Measurements from ENCODE around the gene BICC1.

The BICC1 gene

GRCh38 chr10:58773944-58774343 lies 261.3 kb downstream of the BICC1 start:
- in situ Hi-C loops (cut with MboI; ENCODE audit: low sequenced_read_pairs): no loop called here

GRCh38 chr10:58775960-58776567 lies 263.4 kb downstream of the BICC1 start:
- in situ Hi-C loops (cut with MboI; ENCODE audit: low sequenced_read_pairs): loop anchor here (25.0 kb wide), 1 partner anchor 836 kb away; no protein-coding TSS in a partner anchor

- in situ Hi-C loops (cut with MboI; ENCODE audit: low sequenced_read_pairs): loop anchor here (25.0 kb wide), 1 partner anchor 836 kb away; no protein-coding TSS in a partner anchor
These were observed 264.1 kb downstream of the BICC1 start for GRCh38 chr10:58776568-58777318.

GRCh38 chr10:58778966-58779365 lies 266.3 kb downstream of the BICC1 start:
- in situ Hi-C loops (cut with MboI; ENCODE audit: low sequenced_read_pairs): loop anchor here (25.0 kb wide), 1 partner anchor 833 kb away; no protein-coding TSS in a partner anchor

- in situ Hi-C loops (cut with MboI; ENCODE audit: low sequenced_read_pairs): loop anchor here (25.0 kb wide), 1 partner anchor 833 kb away; no protein-coding TSS in a partner anchor
These were observed 266.9 kb downstream of the BICC1 start for GRCh38 chr10:58779594-58779993.

- in situ Hi-C loops (cut with MboI; ENCODE audit: low sequenced_read_pairs): loop anchor here (25.0 kb wide), 1 partner anchor 832 kb away; no protein-coding TSS in a partner anchor
These were observed 267.8 kb downstream of the BICC1 start for GRCh38 chr10:58780476-58780875.

- in situ Hi-C loops (cut with MboI; ENCODE audit: low sequenced_read_pairs): loop anchor here (25.0 kb wide), 1 partner anchor 830 kb away; no protein-coding TSS in a partner anchor
These were observed 269.3 kb downstream of the BICC1 start for GRCh38 chr10:58781873-58782488.

GRCh38 chr10:58782876-58783851 lies 270.5 kb downstream of the BICC1 start:
- in situ Hi-C loops (cut with MboI; ENCODE audit: low sequenced_read_pairs): loop anchor here (25.0 kb wide), 1 partner anchor 829 kb away; no protein-coding TSS in a partner anchor

- in situ Hi-C loops (cut with MboI; ENCODE audit: low sequenced_read_pairs): loop anchor here (25.0 kb wide), 1 partner anchor 828 kb away; no protein-coding TSS in a partner anchor
These were observed 271.7 kb downstream of the BICC1 start for GRCh38 chr10:58784361-58784760.

GRCh38 chr10:58785354-58785753 lies 272.7 kb downstream of the BICC1 start:
- in situ Hi-C loops (cut with MboI; ENCODE audit: low sequenced_read_pairs): loop anchor here (25.0 kb wide), 1 partner anchor 827 kb away; no protein-coding TSS in a partner anchor

- in situ Hi-C loops (cut with MboI; ENCODE audit: low sequenced_read_pairs): loop anchor here (25.0 kb wide), 1 partner anchor 821 kb away; no protein-coding TSS in a partner anchor
These were observed 278.5 kb downstream of the BICC1 start for GRCh38 chr10:58791137-58791536.

- in situ Hi-C loops (cut with MboI; ENCODE audit: low sequenced_read_pairs): loop anchor here (25.0 kb wide), 1 partner anchor 817 kb away; no protein-coding TSS in a partner anchor
These were observed 282.9 kb downstream of the BICC1 start for GRCh38 chr10:58795560-58795959.

- in situ Hi-C loops (cut with MboI; ENCODE audit: low sequenced_read_pairs): loop anchor here (25.0 kb wide), 1 partner anchor 816 kb away; no protein-coding TSS in a partner anchor
These were observed 283.6 kb downstream of the BICC1 start for GRCh38 chr10:58796242-58796641.

GRCh38 chr10:58796824-58797223 lies 284.2 kb downstream of the BICC1 start:
- in situ Hi-C loops (cut with MboI; ENCODE audit: low sequenced_read_pairs): loop anchor here (25.0 kb wide), 1 partner anchor 815 kb away; no protein-coding TSS in a partner anchor

GRCh38 chr10:58797356-58797755 lies 284.7 kb downstream of the BICC1 start:
- in situ Hi-C loops (cut with MboI; ENCODE audit: low sequenced_read_pairs): loop anchor here (25.0 kb wide), 1 partner anchor 815 kb away; no protein-coding TSS in a partner anchor

- in situ Hi-C loops (cut with MboI; ENCODE audit: low sequenced_read_pairs): no loop called here
These were observed 289.4 kb downstream of the BICC1 start for GRCh38 chr10:58802047-58802446.

- in situ Hi-C loops (cut with MboI; ENCODE audit: low sequenced_read_pairs): no loop called here
These were observed 293.7 kb downstream of the BICC1 start for GRCh38 chr10:58806323-58806722.

- in situ Hi-C loops (cut with MboI; ENCODE audit: low sequenced_read_pairs): no loop called here
These were observed 294.4 kb downstream of the BICC1 start for GRCh38 chr10:58806970-58807628.

- in situ Hi-C loops (cut with MboI; ENCODE audit: low sequenced_read_pairs): no loop called here
These were observed 295.0 kb downstream of the BICC1 start for GRCh38 chr10:58807629-58808022.
